GM18505 (cell line): Measurements from ENCODE around the gene UBXN11.

Experiments
- ATAC-seq: cut with Tn5 transposase; IDR thresholded peaks from one replicate; pipeline ENCODE4 v1.9.1; 2021; ENCODE audit not compliant: unreplicated experiment
- POLR2A ChIP-seq: IDR thresholded peaks from 4 replicates; pipeline ENCODE4 v1.6.1; 2011; ENCODE audit warnings: borderline replicate concordance; ENCODE audit not compliant: insufficient read depth, insufficient read length; ENCODE audit errors: extremely low read depth

Gene UBXN11

GRCh38 chr1:26265405-26265804, 41.0 kb downstream of the UBXN11 start:
- ATAC-seq: no peak
- TF ChIP-seq POLR2A: no peak

- no peak for TF ChIP-seq POLR2A
- ATAC-seq: no peak
Measured at GRCh38 chr1:26263212-26263611, 43.2 kb downstream of the UBXN11 start.

- TF ChIP-seq POLR2A: no peak
- no peak for ATAC-seq
Measured at GRCh38 chr1:26259578-26259977, 46.9 kb downstream of the UBXN11 start.

GRCh38 chr1:26259005-26259404, 47.4 kb downstream of the UBXN11 start:
- ATAC-seq: no peak
- no peak for TF ChIP-seq POLR2A

- no peak for ATAC-seq
- no peak for TF ChIP-seq POLR2A
Measured at GRCh38 chr1:26257222-26257621, 49.2 kb downstream of the UBXN11 start.

- no peak for TF ChIP-seq POLR2A
- no peak for ATAC-seq
Measured at GRCh38 chr1:26254404-26254803, 52.0 kb downstream of the UBXN11 start.

- no peak for TF ChIP-seq POLR2A
- ATAC-seq: no peak
Measured at GRCh38 chr1:26252718-26253117, 53.7 kb downstream of the UBXN11 start.

- no peak for TF ChIP-seq POLR2A
- ATAC-seq: no peak
Measured at GRCh38 chr1:26239936-26240335, 66.5 kb downstream of the UBXN11 start.

- no peak for ATAC-seq
- TF ChIP-seq POLR2A: no peak
Measured at GRCh38 chr1:26237230-26237966, 69.0 kb downstream of the UBXN11 start.

GRCh38 chr1:26234644-26235370, 71.6 kb downstream of the UBXN11 start:
- no peak for TF ChIP-seq POLR2A
- ATAC-seq: peak; percentile 1

- ATAC-seq: peak; percentile 85
- peak; percentile 88 for TF ChIP-seq POLR2A
Measured at GRCh38 chr1:26233903-26234643, 72.4 kb downstream of the UBXN11 start, which contains the start of gene CEP85. Gene CEP85 (plus strand): TSS chr1:26234200. CDS start chr1:26239784, 5,584 bp downstream.
